Astrocyte of the cerebellum (primary cell): ENCODE results near the gene HTRA2.

Experiments used
- DNase-seq: peaks from one replicate; pipeline ENCODE4 v3.0.0-alpha.2; 2011; ENCODE audit warnings: low read depth
- H3K4me3 ChIP-seq: 2 replicates; pipeline ENCODE4 v1.5.1; 2011; ENCODE audit warnings: mild to moderate bottlenecking, low read depth, low read length, moderate library complexity
- in situ Hi-C: cut with HindIII; loops from 2 replicates; pipeline ENCODE4 v1.10.0; 2017; ENCODE audit warnings: low sequenced_read_pairs
- TF ChIP-seq, protein P1 (sequence below): IDR thresholded peaks from 2 replicates; pipeline ENCODE4 v1.5.1; 2012; ENCODE audit warnings: low read length, low read depth, moderate library complexity, mild to moderate bottlenecking; ENCODE audit errors: missing control alignments

HTRA2 gene

DNA sequence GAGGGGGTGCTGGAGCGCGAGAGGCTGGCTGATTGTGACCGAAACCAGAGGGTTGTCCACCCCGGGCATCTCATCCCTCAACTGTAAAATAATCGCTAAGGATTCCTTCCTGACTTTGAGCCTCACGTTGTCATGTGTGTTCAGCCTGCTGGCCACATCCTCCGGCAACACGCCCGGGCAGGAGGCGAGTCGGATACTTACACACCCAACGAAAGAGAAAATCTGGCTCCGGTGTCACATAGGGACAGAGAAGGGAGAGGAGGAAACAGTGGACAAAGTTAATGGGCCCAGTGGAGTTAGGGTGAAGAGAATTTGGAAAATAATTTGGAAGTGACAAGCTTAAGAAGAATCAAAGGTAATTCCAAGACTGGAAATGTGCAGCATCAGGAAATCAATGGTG lies 13.1 kb upstream of the HTRA2 start:
- TF ChIP-seq, protein P1, sequence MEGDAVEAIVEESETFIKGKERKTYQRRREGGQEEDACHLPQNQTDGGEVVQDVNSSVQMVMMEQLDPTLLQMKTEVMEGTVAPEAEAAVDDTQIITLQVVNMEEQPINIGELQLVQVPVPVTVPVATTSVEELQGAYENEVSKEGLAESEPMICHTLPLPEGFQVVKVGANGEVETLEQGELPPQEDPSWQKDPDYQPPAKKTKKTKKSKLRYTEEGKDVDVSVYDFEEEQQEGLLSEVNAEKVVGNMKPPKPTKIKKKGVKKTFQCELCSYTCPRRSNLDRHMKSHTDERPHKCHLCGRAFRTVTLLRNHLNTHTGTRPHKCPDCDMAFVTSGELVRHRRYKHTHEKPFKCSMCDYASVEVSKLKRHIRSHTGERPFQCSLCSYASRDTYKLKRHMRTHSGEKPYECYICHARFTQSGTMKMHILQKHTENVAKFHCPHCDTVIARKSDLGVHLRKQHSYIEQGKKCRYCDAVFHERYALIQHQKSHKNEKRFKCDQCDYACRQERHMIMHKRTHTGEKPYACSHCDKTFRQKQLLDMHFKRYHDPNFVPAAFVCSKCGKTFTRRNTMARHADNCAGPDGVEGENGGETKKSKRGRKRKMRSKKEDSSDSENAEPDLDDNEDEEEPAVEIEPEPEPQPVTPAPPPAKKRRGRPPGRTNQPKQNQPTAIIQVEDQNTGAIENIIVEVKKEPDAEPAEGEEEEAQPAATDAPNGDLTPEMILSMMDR = no peak
- DNase-seq = no peak
- H3K4me3 ChIP-seq = no peak overlapping the region
- in situ Hi-C loops = no loop called here

DNA sequence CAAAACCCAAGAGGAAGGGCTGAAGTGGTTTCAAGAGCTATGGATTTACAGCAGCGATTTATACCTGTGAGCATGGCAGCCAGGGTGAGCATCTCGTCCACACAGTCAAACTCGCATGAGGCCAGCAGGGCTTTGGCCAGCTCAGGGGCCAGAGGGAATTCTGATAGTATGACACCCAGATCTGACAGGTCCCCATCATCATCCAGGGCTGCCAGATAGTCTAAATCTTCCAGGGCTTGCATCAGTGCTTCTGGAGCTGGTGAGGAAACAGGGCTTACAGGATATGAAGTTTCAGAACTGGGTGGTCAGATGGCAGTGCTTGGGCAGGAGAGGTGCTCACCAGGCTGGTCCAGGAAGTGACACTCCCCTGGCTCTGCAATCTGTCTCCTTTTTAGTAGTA lies 7.2 kb upstream of the HTRA2 start:
- no peak for DNase-seq
- in situ Hi-C loops = no loop called here
- TF ChIP-seq, protein P1 = no peak
- H3K4me3 ChIP-seq = no peak overlapping the region

DNA sequence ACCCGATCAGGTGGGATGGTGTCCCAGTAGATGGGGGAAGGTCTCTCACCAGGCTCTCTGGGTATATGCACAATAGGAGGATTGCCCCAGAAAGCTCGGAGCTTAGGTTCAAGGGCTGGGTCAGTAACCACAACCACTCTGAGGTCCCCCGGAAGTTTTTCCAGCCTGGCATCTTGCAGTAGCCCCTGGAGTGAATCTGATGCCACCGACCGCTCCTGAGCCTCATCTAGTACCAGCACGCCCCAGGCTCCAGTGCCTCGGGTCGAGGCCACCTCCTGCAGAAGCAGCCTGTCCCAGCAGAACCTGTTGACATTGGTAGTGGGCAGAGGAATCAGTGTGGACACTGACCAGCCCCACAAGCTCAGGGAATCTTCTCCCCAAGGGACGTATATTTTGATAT lies 5.7 kb upstream of the HTRA2 start:
- in situ Hi-C loops = no loop called here
- TF ChIP-seq, protein P1 = no peak

GRCh38 chr2:74524955-74525716 lies 4.6 kb upstream of the HTRA2 start:
- TF ChIP-seq, protein P1 = no peak
- DNase-seq = no peak
- in situ Hi-C loops = loop anchor here (5.0 kb wide), 1 partner anchor 88 kb away; no protein-coding TSS in a partner anchor
- no peak overlapping the region for H3K4me3 ChIP-seq

More for the DNA sequence above, 5.7 kb upstream of the HTRA2 start:
- H3K4me3 ChIP-seq = no peak overlapping the region
- DNase-seq = no peak

- DNase-seq = no peak
- in situ Hi-C loops = loop anchor here (5.0 kb wide), 1 partner anchor 89 kb away; no protein-coding TSS in a partner anchor
- no peak within 1 kb of the TSS for H3K4me3 ChIP-seq
- TF ChIP-seq, protein P1 = no peak
Observed at GRCh38 chr2:74525717-74526648, 3.8 kb upstream of the HTRA2 start, which contains the start of gene DQX1. DQX1 (minus strand) TSS chr2:74526231; CDS start chr2:74525729, 502 bp downstream.

DNA sequence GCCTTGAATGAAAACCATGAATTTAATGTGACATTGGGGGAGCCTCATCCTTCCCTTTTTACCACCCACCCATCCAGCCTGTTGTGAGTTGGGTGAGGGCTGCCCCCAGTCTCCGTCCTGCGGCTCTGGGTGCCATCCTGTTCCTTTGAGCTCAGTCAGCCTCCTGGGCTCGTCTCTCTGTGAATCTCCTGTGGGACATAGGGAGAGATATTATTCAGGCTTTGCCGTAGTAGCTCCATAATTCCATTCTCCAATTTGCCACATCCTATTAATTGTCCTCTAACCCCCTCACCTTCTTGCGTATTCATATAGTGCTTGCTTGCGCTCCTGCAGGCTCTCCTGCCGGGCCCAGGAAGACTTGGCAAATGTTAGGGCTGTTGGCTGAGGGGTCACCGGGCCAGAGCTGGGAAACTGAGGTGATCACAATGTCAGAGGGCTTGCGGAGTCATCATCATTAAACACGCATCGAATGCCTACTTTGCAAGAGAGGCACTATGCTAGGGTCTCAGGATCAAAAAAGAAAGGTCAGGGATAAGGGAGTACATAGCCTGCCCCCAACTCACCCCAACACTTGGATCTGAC lies 3.0 kb upstream of the HTRA2 start:
- TF ChIP-seq, protein P1 = no peak
- no peak for DNase-seq
- H3K4me3 ChIP-seq = no peak overlapping the region
- in situ Hi-C loops = loop anchor here (5.0 kb wide), 1 partner anchor 89 kb away; no protein-coding TSS in a partner anchor
